Daoy (cell line): ENCODE results near the gene KRTAP13-1. TPM values are rescaled to one million over a fixed set of nuclear protein-coding genes. Genes with fewer than 3 reads are reported as not detected.

ENCODE experiments used
- DNase-seq: peaks from one replicate; pipeline ENCODE4 v3.0.0-alpha.2; 2015; ENCODE audit warnings: low read depth
- total RNA-seq: library from RNA; depleted of rRNA; stranded (reverse); fragments of >200 nt; shearing (Covaris generic); gene quantifications from 2 replicates; pipeline ENCODE4 v1.2.3, GENCODE V29; 2014; rRNA removed

KRTAP13-1 gene, protein sequence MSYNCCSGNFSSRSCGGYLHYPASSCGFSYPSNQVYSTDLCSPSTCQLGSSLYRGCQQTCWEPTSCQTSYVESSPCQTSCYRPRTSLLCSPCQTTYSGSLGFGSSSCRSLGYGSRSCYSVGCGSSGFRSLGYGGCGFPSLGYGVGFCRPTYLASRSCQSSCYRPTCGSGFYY
- total RNA-seq, result not detected in 2 replicates

DNA sequence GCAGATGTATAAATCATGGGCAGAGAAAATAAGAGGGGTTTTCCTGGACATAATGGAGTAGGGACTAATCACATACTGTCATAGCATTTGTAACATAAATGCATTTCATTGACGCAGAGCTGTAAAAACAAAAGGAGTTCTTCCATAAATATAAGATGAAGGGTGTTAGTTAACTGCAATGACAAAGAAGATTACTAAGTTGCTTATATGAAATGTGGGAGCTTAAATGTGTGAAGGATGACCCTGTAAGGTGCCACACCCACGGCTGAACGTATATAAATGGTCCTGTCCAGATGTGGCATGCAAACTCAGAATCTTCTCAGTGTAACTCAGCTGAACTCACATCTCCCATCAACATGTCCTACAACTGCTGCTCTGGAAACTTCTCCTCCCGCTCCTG, at the start of gene KRTAP13-1:
TSS of gene KRTAP13-1 (plus strand) at position 301 of the 400 bp plus-strand sequence. CDS start at position 357, 56 bp downstream.
- DNase-seq, result no peak

DNA sequence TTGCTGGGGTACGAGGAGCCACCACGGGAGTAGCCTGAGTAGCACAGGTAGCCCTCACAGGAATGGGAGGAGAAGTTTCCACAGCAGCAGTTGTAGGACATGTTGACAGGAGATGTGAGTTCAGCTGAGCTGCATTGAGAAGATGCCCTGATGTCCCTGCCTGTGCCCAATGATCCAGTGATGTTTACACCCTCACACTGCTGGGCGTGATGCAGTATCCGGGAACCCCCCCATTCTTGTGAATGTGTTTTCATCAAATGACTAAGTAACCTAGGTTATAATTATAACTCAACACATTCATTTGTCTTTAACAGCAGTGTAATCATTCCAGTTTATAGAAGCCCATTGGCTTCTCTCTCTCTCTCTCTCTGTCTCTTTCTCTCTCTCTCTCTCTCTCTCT, 47.3 kb upstream of the KRTAP13-1 start, which contains the start of gene KRTAP23-1:
TSS of gene KRTAP23-1 (minus strand) at position 101 of the 400 bp plus-strand sequence. CDS start at position 101, 0 bp downstream.
- DNase-seq, result no peak

DNA sequence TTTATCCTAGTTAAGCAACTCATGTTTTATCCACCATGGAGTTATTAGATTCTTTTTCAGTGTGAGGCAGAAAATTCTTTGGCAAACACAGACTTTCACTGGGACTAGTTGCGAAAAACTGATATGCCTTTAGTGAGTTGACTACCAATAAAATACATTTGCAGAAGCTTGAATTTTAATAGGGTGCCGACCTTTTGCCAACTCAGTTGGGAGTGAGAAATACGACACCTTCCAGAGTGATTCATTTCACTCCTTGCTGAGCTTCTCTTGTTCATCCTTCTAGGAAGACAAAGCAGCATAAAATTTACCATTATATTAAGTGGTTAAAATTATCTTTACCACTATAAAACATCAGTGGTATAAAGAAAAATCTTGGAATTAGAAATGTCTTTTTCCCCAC, 46.3 kb upstream of the KRTAP13-1 start:
- DNase-seq, result peak; percentile 30

DNA sequence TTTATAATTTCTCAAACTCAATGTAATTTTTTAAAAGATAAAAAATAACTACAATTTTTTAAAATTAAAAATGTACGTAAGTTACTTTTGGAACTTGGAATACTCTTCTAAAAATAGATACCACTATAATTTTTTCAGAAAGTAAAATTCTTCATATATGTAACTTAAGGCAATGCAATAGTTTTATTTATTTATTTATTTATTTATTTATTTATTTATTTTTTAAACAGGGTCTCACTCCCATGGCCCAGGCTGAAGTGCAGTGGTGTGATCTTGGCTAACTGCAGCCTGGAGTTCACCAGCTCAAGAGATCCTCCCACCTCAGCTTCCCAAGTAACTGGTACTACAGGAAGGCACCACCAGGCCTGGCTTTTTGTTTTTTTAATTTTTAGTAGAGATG, 44.3 kb upstream of the KRTAP13-1 start:
- DNase-seq, result no peak

DNA sequence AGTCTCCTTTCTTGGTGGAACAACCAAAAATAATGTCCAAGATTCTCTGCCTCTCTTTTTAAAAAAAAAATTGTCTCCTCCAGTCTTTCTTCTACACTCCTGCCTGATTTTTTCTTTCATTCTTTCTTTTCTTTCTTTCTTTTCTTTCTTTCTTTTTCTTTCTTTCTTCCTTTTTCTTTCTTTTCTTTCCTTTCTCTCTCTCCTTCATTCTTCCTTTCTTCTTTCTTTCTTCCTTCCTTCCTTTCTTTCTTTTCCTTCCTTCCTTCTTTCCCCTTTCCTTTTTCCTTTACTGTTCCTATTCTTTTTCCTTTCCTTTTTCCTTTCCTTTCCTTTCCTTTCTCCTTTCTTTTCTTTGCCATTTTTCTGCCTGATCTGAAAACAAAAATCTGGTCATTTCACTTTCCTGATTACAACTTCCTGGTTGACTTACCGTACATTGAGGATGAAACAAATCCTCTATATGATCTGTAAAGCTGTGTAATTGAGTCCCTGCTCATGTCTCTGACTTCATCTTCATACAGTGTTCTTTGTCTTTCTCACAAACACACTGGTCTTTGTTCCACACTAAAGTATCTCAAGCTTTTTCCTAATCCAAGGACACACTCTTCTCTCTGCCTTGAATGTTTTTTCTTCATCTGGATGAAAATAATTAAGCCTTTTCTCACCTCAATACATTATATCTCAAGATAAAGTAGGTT, 41.4 kb upstream of the KRTAP13-1 start:
- no peak for DNase-seq

DNA sequence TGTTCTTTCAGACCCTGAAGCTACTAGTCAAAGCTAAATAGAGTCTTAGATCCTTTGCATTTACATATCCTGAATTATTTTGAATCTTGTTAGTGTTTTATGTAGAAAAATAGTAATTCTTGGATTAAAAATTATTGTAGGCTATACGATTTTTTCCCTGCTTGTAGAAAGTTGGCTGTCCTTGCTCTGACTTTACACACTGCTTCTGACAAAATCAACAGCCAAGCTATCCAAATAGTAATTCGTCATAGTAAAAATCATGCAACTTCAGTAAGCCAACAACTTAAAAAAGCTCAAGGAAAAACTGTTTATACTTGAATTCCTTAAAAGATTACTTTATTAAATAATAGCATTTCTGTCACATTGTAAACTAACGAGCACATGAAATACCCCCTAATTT, 39.9 kb upstream of the KRTAP13-1 start:
- DNase-seq, result no peak

DNA sequence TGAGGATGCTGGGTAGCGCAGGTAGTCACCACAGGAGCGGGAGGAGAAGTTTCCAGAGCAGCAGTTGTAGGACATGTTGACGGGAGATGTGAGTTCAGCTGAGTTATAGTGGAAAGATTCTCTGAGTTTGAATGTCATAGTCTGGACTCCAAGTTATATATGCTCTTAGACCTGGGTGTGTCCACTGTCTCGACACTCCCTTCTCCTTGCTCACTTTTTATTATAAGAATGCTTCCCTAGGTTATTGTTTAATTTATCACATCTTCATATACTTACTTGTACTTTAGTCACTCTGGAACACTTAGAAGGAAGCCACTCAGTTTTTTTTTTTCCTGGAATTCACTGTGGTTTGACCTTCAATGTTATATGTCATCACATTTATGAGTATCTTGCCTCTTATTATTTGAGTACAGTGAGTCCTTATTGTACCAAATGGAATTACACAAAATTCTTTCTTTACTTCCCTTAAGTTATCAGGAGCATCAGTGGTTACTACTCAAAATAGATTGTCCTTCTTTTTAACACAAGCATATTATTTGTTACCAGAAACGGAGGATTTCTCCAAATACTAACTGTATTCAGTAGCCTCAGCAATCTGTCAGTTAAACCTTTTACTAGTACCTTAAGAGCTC, 23.6 kb upstream of the KRTAP13-1 start, which contains the start of gene KRTAP13-2:
TSS of gene KRTAP13-2 (minus strand) at position 133 of the 632 bp plus-strand sequence. CDS start at position 75, 58 bp downstream.
- no peak for DNase-seq

DNA sequence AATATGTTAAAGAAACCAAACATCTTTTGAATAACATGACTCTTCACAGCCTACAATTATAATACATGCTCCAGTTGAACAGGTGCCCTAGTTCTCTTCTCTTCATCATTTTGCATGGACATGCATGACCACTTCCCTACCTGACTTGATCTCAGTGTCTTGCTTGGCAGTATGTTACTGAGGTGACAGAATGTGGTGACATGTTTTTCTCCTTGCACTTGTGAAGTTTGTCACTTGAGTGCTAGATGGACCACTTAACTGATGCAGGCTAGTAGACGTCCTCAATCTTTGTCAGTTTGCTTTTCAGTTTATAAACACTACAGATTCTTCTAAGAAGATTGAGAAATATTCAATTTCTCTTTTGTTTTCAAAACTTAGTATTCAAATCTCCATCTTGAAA, 13.6 kb upstream of the KRTAP13-1 start:
- no peak for DNase-seq

DNA sequence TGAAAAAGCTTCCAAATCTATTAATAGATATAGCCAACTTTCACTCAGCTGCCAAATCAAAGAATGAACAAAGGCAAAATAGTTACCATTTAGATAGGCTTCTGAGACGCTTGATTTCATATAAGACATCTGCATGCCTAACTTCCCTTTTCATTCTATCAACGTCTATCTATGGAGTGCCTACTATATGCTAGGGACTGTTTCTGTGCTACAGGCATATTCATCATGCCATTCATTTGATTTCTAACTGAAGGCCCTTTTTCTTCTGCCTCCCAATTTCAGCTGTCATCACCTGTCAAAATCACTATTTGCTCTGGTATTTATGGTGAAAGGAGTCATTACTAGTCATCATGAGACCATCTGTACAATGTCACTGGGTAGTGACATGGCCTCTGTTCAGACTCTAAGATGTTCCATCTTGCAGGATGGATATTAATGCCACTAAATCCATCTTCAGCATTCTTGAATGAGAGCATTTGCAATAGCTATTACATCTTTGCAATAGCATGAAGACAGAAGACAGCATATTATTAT, 4.3 kb upstream of the KRTAP13-1 start:
- no peak for DNase-seq

DNA sequence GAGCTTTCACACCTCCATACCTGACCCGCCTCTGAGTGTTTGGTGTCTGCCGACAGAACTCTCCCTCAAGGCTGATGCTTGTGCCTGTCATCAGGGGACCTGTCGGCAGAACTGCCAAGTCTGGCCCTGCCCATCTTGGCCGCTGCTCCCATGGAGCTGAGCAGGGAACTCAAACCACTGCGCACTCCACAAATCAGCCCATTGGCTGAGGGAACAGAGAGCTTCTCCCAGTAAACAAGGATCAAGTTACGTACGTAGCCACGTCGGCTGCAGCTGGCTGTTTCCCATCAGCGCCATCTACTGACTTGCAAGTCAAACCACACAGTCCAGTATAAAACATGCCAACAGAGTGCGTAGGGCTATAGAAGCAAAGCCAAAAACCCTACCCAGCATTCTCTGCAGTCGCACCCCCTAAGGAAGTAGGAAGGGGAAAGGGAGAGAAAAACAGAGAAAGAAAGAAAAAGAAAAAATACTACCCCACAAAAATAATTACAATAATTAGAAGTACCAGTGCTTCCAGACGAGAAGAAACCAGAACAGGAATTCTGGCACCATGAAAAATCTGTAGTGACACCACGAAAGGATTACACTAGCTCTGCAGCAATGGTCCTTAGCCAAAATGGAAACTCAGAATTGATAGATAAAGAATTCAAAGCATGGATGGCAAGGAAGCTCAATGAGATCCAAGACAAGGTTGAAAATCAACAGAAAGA, 13.1 kb downstream of the KRTAP13-1 start:
- peak; percentile 93 for DNase-seq

DNA sequence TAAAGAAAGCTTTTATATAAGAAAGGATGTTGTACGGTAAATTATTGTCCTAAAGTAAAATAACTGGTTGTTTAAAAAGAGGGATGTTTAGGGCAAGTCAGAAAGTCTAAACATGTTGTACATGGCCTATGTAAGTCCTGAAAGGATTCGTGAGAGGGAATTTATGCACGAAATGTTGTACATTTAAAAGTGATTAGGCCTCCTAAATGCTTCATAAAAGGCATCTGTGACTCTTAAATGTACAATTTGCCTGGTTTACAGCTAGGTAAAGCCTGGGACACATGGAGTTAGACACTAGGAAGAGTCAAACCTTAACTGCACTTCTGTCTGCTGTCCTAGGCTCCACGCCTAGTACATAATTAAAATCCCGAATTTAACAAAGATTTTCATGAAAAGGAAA, 20.2 kb downstream of the KRTAP13-1 start:
- DNase-seq, result no peak

DNA sequence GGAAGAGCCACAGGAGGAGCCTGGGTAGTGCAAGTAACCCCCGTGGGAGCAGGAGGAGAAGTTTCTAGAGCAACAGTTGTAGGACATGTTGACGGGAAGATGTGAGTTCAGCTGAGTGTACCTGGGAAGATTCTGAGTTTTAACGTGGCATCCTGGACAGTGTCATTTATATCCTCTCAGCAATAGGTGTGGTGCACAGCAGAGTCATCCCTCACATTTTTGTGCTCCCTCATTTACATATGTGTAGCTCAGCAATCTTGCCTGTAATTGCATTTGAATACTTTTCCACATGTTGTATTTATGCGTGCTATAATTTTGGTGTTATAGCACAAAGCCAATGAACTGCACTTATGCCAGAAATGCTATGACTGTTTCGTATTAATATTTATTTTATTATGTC, 30.0 kb downstream of the KRTAP13-1 start, which contains the start of gene KRTAP13-3:
TSS of gene KRTAP13-3 (minus strand) at position 101 of the 400 bp plus-strand sequence. CDS start at position 87, 14 bp downstream.
- DNase-seq, result no peak

DNA sequence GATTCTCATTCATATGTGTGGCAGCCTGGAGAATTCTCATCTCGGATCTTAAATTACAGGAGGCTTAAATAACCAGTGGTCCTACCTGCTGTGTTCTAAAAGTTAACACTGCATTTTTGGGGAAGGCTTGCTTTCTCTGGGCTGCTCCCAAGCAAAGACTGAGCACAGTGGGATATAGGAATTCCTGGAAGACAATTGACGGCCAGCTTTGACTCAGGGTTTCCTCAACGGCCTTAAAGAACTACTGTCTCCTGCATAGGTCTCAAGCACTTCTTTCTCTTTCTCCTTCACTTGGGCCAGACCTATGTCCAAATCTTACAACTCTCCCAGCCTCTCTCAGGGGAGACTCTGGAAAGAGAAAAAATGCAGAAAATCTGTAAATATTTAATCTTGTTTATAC, 30.9 kb downstream of the KRTAP13-1 start:
- no peak for DNase-seq

DNA sequence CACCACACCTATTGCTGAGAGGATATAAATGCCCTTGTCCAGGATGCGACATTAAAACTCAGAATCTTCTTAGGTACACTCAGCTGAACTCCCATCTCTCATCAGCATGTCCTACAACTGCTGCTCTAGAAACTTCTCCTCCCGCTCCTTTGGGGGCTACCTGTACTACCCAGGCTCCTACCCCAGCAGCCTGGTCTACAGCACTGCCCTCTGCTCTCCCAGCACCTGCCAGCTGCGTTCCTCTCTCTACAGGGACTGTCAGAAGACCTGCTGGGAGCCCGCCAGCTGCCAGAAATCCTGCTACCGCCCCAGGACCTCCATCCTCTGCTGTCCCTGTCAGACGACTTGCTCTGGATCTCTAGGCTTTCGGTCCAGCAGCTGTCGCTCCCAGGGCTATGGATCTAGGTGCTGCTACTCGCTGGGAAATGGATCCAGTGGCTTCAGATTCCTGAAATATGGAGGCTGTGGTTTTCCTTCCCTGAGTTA, 34.4 kb downstream of the KRTAP13-1 start, which contains the start of gene KRTAP13-4:
TSS of gene KRTAP13-4 (plus strand) at position 51 of the 486 bp plus-strand sequence. CDS start at position 107, 56 bp downstream.
- no peak for DNase-seq

DNA sequence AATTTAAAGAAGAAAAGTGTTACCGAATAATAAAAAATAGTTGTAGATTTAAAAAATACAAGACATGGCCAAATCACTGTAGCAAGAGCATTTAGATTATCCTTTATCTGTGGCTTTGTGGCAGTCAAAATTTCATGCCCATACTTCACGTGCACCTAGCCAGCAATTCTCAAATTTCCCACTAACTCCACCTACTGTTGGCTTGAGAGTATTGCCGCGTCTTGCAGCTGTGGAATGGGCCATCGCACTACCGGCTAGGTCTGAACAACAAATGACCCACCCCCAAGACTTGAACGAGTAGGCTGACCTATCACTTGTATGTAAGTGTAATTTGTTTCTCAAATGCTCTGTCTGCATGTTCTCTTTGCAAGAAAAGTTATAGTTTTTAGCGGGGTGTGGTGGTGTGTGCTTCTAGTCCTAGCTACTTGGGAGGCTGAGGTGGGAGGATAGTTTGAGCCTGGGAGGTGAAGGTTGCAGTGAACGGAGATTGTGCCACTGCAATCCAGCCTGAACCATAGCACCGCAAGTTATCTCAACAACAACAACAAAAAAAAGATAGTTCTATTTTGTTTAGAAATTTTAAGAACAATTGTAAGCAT, 38.3 kb downstream of the KRTAP13-1 start:
- peak; percentile 61 for DNase-seq

DNA sequence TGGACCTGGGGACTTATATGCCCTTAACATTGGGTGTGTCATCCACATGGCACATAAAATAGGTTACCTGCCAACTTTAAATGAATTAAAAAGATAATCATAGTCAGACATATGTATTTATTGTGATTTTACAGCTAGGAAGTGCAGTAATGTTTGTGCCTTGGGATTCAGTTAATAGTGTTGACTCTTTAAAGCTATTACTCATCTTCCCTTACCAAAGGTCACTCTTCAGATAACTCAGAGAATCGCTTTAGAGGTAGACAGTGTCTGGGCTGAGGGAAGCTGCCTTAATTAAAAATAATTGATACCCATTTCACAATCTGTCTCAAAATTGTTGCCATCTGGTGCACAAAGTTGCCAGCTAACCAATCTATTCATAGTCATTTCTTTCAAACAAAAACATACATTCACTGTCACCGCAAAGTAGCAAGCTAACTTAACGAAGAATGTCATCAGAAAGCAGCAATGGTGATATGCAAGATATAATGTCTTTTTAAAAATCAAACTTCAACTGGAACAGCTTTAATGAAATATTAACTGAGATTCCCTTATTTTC, 41.3 kb downstream of the KRTAP13-1 start:
- no peak for DNase-seq

DNA sequence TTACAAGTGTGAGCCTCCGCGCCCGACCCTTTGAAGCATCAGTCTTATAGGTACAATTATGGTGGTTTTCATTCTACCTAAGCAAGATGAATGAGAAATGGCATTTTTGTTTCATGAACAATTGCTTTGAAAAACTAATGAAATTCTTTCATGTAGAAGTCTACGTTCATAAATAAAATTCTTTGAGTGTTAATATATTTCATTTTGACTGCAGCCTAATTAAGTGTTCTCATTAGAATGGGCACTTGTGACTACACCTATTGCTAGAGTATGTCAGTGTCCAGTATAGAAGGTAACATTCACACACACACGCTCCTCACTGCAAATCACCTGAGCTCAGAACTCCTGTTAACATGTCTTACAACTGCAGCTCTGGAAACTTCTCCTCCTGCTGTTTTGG, 44.1 kb downstream of the KRTAP13-1 start, which contains the start of gene KRTAP15-1:
TSS of gene KRTAP15-1 (plus strand) at position 301 of the 400 bp plus-strand sequence. CDS start at position 354, 53 bp downstream.
- no peak for DNase-seq

DNA sequence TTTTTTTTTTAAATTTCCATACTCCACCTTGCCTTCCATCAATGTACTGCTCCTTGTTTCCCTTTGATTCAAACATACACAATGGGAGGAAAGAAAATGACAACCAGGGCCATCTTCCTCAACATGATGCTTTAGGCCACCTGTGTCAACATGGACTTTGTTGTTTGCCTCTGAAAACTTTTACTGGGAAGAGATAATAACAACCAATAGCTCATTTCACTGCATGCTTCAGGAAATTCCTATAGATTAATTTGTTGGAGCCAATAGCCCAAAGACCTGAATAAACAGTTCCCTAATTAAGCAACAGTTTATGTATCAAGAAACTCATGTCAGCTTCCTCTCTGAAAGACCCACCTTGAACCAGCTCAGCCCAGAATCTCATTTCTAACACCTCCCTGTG, 47.4 kb downstream of the KRTAP13-1 start:
- DNase-seq, result no peak

DNA sequence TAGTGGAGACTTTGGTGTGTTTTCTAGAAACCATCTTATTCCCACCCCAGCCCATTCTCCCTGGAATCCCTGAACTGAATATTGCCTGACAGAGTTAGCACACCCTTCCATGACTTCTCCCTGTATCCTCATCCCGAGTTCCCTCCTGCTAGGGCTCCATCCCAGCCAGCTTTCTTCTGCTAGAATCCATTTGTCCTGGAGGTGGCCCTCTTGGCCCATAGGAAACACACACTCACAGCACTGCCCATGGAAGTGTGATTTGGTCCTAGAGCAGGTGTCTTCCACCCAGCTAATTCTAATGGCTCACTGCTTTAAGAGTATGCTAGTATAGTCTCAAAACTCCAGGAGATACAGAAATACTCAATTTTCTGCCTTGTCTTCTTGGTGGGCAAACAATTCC, 48.4 kb downstream of the KRTAP13-1 start:
- no peak for DNase-seq
